NT2/D1 (cell line): ENCODE results near the gene DGAT2L6.

Experiments
- DNase-seq: peaks from one replicate; pipeline ENCODE4 v3.0.0-alpha.2; 2011; ENCODE audit warnings: low read depth, low spot score
- H3K27me3 ChIP-seq: 2 replicates; pipeline ENCODE4 v1.6.0; 2011; ENCODE audit warnings: mild to moderate bottlenecking; ENCODE audit not compliant: insufficient read length, insufficient read depth
- H3K36me3 ChIP-seq: 2 replicates; pipeline ENCODE4 v1.6.1; 2011; ENCODE audit warnings: mild to moderate bottlenecking, low read length, mixed read lengths; ENCODE audit not compliant: insufficient read depth, insufficient read length
- H3K4me1 ChIP-seq: 2 replicates; pipeline ENCODE4 v1.5.1; 2011; ENCODE audit not compliant: insufficient read depth, insufficient read length
- H3K4me3 ChIP-seq: 2 replicates; pipeline ENCODE4 v1.5.1; 2011; ENCODE audit warnings: low read depth; ENCODE audit not compliant: insufficient read length
- H3K9ac ChIP-seq: 2 replicates; pipeline ENCODE4 v1.6.0; 2011; ENCODE audit warnings: low read depth; ENCODE audit not compliant: insufficient read length
- H3K9me3 ChIP-seq: 2 replicates; pipeline ENCODE4 v1.5.1; 2011; ENCODE audit warnings: mild to moderate bottlenecking, low read length; ENCODE audit not compliant: insufficient read depth
- SUZ12 ChIP-seq: IDR thresholded peaks from 2 replicates; pipeline ENCODE4 v1.6.1; 2011; ENCODE audit not compliant: insufficient read length, insufficient read depth; ENCODE audit errors: extremely low read depth
- YY1 ChIP-seq: IDR thresholded peaks from 2 replicates; pipeline ENCODE4 v1.6.1; 2011; ENCODE audit not compliant: insufficient read length, insufficient read depth
- ZNF274 ChIP-seq: IDR thresholded peaks from 2 replicates; pipeline ENCODE4 v1.6.1; 2011; ENCODE audit warnings: mild to moderate bottlenecking, low read depth, low read length

The DGAT2L6 gene, protein sequence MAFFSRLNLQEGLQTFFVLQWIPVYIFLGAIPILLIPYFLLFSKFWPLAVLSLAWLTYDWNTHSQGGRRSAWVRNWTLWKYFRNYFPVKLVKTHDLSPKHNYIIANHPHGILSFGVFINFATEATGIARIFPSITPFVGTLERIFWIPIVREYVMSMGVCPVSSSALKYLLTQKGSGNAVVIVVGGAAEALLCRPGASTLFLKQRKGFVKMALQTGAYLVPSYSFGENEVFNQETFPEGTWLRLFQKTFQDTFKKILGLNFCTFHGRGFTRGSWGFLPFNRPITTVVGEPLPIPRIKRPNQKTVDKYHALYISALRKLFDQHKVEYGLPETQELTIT

DNA sequence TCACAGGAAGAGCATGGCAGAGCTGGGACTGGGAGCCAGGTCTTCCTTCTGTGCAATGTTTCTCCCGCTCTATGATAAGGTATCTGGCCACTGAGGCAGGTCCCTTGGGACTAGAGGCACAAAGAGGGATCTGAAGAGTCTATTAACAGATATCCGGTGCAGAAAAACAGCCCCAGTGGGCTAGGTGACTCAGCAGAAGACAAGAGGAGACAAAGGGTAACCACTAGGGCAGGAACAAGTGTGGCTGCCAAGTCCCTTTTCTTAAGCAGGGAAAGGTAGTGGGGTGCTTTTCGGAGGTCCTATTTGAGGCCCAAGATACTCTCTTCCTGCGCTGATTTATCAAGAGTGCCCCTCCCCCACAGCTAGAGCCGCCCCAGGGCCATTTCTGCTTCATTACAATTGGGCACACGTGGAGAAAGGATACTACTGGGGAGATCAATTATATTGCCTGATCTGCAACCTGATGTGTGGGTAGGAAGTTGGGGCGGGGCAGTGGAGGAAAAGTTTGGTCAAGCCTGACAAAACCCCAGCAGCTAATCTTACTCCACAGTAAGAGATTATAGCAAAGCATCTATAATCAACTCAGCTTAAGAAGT, at the start of gene DGAT2L6:
Gene DGAT2L6 (plus strand): TSS at position 546 of the 596 bp plus-strand sequence. CDS start 100 bp downstream, outside the sequence.
- Histone ChIP-seq H3K36me3 (no peaks in the 10 kb centered on the region), H3K27me3 (no peaks in the 10 kb centered on the region), H3K9ac (no peak within 1 kb of the TSS), H3K9me3 (no peaks in the 10 kb centered on the region), H3K4me3 (no peak within 1 kb of the TSS), H3K4me1 (peaks cover 5% of the 10 kb centered on the region)
- DNase-seq, result no peak
- no peak for TF ChIP-seq YY1
- TF ChIP-seq SUZ12, result no peak
- no peak for TF ChIP-seq ZNF274

DNA sequence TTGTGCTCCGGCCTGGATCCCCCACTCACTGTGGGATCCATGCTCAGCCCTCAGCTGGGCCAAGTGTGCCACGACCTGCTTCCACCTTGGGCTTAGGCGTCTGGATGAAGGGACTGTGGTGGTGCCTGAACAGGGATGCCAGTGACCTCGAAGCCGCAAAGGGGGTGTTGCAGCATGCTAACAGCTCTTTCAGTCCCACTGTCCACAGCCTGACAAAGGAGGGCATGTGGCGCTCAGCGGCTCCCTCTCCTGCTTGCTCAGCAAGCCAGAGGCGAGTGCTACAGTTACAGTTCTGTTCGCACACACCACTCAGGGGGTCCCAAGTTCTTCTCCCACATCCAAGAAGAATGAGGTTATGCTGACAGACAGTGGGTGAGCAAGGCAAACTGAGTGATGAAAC, 49.2 kb upstream of the DGAT2L6 start:
- peaks cover 8% of the 10 kb centered on the region; the same call in 1 of the 2 replicates for H3K9me3 ChIP-seq

DNA sequence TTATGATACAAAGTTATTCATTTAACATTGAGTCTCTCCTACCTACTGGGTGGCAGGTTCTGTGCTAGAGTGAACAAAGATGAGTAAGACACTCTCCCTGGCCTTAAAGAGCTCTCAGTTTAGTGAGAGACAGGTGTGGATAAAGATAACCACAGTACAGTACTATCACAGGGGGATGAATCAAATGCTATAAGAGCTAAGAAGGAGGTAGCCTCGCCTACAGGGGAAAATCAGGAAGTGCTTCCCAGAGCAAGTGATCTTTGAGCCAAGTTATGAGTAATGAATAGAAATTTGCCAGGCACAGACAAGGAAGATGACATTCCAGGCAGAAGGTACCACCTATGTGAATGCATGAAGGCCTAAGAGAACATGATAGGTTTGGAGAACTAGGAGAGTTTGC, 47.5 kb upstream of the DGAT2L6 start:
- TF ChIP-seq SUZ12 (no peak), ZNF274 (no peak), YY1 (no peak)
- Histone ChIP-seq H3K4me3 (no peak overlapping the region), H3K4me1 (peaks cover 10% of the 10 kb centered on the region), H3K36me3 (peaks cover 8% of the 10 kb centered on the region), H3K9me3 (no peaks in the 10 kb centered on the region), H3K9ac (no peak overlapping the region), H3K27me3 (no peaks in the 10 kb centered on the region)
- no peak for DNase-seq

More for the DNA sequence above, 49.2 kb upstream of the DGAT2L6 start:
- H3K9ac ChIP-seq, result peak overlapping the region; percentile 44
- H3K36me3 ChIP-seq, result no peaks in the 10 kb centered on the region
- DNase-seq, result no peak
- no peak for TF ChIP-seq ZNF274
- no peak for TF ChIP-seq YY1
- TF ChIP-seq SUZ12, result no peak
- H3K4me3 ChIP-seq, result no peak overlapping the region
- no peaks in the 10 kb centered on the region for H3K27me3 ChIP-seq
- H3K4me1 ChIP-seq, result peaks cover 8% of the 10 kb centered on the region

DNA sequence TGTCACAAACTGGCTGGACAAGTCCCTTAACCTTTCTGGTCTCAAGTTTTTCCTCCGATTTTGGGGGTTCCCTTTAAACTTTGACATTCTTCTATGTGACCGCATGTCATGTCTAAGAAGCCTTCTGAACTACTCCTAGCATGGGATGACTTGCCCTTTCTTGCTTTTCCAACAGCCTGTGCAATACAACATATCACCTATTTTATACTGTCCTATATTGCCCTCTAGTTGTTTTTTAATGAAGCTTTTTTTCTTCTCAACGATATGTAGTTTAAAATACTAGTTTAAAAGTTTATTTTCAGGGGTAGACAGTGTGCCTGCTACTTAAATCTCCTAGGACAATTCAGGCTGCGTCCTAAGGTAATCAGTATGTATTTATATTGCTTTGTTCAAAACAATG, 45.1 kb upstream of the DGAT2L6 start:
- peaks cover 10% of the 10 kb centered on the region for H3K4me1 ChIP-seq
- DNase-seq, result no peak
- no peaks in the 10 kb centered on the region for H3K9me3 ChIP-seq
- H3K27me3 ChIP-seq, result no peaks in the 10 kb centered on the region
- TF ChIP-seq ZNF274 (no peak), YY1 (no peak), SUZ12 (no peak)
- H3K9ac ChIP-seq, result no peak overlapping the region
- H3K4me3 ChIP-seq, result no peak overlapping the region
- peaks cover 30% of the 10 kb centered on the region for H3K36me3 ChIP-seq

DNA sequence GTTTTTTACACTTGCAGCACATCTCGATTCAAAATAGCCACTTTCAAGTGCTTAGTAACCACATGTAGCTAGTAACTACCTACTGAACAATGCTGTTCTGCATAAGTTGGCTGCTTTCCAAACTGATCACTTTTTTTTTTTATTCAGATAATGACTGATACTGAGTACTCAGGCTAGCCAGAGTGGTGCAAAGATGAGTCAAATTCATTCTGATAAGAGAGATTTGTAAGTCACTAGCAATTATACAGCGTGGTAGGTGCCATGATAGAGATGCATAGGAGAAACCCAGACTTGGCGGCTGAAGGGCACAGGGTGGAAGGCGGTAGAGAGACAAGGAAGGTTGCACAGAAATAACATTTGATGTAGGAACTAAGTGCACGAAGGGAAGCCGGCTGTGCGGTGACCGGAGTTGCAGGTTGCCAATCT, 44.4 kb upstream of the DGAT2L6 start:
- Histone ChIP-seq H3K36me3 (peaks cover 33% of the 10 kb centered on the region), H3K27me3 (no peaks in the 10 kb centered on the region), H3K4me1 (peaks cover 8% of the 10 kb centered on the region), H3K9me3 (no peaks in the 10 kb centered on the region), H3K4me3 (peak overlapping the region; percentile 74), H3K9ac (peak overlapping the region; percentile 94)
- no peak for DNase-seq
- no peak for TF ChIP-seq ZNF274
- TF ChIP-seq SUZ12, result no peak
- TF ChIP-seq YY1, result no peak

DNA sequence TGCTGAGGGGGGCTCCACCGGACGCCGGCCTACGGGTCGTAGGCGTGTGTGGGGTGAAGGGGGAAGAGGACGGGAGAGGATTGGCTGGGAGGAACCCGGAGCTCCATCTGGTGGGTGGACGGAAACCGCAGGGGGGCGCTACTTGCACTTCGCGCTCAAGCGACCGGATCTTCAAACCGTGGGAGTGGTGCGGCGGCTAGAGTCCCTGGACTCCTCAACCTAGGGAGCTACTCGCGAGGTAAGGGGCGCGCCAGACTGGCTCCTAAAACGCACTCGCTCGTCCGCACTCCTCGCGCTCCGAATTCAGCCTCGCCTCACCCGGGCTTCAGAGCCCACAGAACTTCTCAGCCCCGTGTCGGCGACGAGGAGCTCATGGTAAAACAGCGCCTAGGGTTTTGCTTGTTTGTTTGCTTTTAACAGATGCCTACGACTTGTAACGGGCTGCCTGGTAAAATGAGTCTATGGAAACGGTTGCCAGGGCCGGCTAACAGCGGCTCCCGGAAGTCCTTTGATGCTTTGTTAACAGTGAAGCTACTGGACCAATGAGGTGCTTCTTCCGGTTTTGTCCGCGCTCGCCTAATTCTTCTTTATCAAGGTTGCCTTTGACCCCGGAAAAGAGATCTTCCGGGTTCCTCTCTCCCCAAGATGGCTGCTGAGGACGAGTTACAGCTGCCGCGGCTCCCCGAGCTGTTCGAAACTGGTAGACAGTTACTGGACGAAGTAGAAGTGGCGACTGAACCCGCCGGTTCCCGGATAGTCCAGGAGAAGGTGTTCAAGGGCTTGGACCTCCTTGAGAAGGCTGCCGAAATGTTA, 43.8 kb upstream of the DGAT2L6 start, which contains the start of gene IGBP1:
Gene IGBP1 (plus strand): TSS at position 145 of the 813 bp plus-strand sequence. CDS start 501 bp downstream, at position 646.
- H3K9me3 ChIP-seq, result no peaks in the 10 kb centered on the region

More for the DNA sequence above, 43.8 kb upstream of the DGAT2L6 start, which contains the start of gene IGBP1:
- peaks cover 33% of the 10 kb centered on the region for H3K36me3 ChIP-seq
- no peaks in the 10 kb centered on the region for H3K27me3 ChIP-seq
- peak within 1 kb of the TSS; percentile 74 for H3K4me3 ChIP-seq
- peaks cover 5% of the 10 kb centered on the region for H3K4me1 ChIP-seq
- TF ChIP-seq YY1 (peak; percentile 83), SUZ12 (no peak)
- peak; percentile 89 for DNase-seq
- peak within 1 kb of the TSS; percentile 94 for H3K9ac ChIP-seq
